GM18511 (cell line): Measurements from ENCODE around the gene DEAF1.
"Not testable (repeated sequence)": the region's sequence is repeated elsewhere in the genome, so short reads cannot be mapped to it uniquely, and the experiment has no call there.

Experiments
- ATAC-seq: cut with Tn5 transposase; IDR thresholded peaks from one replicate; pipeline ENCODE4 v1.9.1; 2021; ENCODE audit warnings: mild to moderate bottlenecking, moderate library complexity; ENCODE audit not compliant: unreplicated experiment

DEAF1 gene

GRCh38 chr11:680970-681369, 14.1 kb downstream of the DEAF1 start:
- no peak for ATAC-seq

GRCh38 chr11:680476-680875, 14.5 kb downstream of the DEAF1 start:
- ATAC-seq: no peak

DNA sequence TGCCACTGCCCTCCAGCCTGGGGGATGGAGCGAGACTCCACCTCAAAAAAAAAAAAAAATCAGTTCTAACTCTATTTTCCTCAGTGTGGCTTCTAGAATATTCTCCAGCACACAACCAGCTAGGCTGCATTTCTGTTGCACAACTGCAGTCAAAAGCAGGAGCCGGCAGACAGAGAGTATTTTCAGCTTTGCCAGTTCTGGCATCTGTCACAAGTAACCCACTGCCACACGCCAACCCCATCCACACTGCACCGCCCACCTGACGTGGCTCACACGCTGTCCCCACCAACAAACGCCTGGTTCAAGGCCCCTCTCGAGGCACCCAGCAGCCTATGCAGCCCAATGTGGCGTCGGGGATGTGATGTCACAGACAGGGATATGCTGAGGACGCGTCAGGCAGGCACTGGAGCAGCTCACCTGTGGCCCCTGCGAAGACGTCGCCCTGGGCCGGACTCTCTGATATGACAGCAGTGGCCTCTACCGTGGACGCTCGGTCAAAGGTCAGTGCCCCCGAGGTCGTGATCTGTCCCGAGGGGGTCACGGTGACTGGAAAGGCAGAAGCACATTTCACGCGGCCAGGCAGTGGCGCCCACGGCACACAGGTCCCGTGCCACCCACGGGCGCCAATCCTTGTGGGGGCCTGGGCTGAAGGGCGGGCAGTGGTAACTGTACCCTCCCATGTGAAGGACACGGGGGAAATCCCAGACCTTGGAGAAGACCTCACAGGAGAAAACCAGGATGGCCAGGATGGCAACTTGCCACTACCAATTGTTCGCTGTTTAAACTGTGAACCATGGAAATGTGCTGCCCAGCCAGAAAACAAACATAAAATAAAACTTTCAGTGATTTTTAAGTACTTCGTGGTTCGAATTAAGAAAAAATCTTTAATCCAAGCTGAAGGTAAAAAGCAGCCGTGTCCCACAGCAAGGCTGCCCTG, 15.5 kb downstream of the DEAF1 start:
- ATAC-seq: no peak

GRCh38 chr11:678297-678696, 16.7 kb downstream of the DEAF1 start:
- ATAC-seq: no peak

DNA sequence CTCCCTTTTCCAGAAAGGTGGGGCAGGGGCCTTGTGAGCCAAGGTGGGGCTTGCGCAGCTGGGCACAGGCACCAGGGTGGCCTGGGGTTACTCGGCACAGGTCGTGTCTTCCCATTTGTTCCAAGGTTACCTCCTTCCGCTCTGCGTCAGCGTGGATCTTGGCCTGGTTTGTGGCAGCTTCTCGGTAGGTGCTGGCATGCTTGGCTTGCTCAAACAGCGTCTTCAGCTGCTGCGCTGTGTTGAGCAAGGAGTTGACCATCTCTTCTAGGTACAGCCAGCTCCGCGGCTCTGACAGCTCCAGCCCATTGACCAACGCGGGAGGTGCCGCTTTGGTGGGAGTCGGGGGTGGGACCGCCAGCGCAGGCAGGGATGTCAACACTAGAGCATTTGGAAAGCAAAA, 20.6 kb downstream of the DEAF1 start:
- no peak for ATAC-seq

GRCh38 chr11:673866-674265, 21.2 kb downstream of the DEAF1 start:
- no peak for ATAC-seq

- no peak for ATAC-seq
Measured at GRCh38 chr11:665704-666281, 29.2 kb downstream of the DEAF1 start.

GRCh38 chr11:665062-665703, 29.8 kb downstream of the DEAF1 start:
- no peak for ATAC-seq

GRCh38 chr11:662689-663274, 32.2 kb downstream of the DEAF1 start:
- no peak for ATAC-seq

DNA sequence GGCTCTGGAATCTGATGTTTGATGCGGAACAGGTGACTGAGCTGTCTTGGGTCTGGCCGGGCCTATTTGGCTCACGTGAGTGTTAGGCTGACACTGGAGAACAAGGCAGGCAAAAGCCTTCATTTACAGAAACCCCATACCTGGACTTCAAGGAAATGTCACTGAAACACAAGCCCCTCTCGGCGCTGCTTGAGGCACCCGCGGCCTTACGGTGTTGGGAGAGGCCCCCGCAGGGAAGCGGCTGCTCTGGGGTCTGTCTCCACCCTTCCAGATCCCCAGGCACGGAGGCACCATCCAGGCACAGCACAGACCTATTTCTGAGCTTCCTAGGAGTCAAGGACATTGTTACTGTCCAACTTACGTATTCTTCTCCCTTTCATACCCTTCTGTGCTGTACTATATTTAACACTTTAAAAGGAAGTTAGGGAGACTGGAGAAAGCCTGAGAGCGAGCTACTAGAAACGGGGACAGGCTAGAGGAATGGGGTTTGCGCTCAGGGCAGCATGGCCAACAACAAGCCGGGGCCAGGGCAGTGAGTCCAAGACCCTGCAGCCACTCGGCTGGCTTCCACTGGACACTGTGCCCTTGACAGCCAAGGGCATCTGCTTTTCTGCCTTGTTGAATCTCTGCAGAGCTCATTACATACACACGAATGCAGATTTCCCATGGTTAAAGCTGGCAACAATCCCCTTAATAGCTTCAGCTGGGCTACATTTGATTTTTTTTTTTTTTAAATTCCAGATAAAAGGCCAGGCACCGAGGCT, 34.2 kb downstream of the DEAF1 start:
- no peak for ATAC-seq

GRCh38 chr11:660281-660680, 34.7 kb downstream of the DEAF1 start:
- no peak for ATAC-seq

DNA sequence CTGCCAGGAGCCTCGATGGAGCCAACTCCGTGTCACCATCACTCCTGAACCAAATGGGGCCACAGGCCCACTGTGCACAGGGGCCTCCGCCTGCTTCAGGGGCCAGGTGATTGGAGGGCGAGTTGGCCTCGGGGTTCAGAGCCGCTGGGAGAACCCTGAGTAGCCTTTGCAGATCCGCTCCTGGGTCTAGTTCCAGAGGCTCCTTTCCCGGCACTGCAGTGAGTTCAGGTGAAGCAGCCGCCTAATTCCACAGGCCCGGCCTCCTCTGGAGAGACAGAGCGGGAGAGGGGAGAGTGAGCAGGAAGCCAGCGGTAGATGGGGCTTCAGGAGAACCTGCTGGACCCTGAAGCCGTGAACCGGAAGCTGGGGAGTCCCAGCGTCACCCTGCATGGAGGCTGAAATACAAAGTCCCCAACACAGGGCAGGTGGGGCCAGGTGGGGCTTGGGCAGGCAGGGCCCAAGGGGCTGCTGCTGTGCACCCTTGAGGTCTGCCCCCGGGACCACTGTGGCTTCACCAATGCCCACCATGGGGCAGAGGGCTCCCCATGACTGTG, 35.4 kb downstream of the DEAF1 start:
- ATAC-seq: no peak

GRCh38 chr11:657691-658126, 37.3 kb downstream of the DEAF1 start:
- ATAC-seq: no peak

GRCh38 chr11:656866-657265, 38.2 kb downstream of the DEAF1 start:
- ATAC-seq: no peak

DNA sequence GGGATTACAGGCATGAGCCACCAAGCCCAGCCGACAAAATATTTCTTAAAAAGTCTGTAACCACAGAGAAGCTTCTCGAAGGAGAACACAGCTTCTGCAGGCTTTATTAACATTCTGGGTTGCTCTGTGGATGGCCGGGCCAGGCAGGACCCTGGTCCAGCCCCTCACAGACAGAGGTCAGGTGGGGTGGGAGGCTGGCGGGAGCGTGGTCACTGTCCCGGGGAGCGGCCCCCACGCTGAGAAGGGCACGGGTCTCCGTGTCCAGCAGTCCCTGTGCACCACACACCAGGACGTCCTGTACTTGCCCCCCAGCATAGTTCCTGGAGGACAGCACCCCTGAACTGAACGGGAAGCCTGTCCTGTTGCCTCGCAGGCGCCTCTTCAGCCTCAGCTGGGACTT, 38.6 kb downstream of the DEAF1 start:
- no peak for ATAC-seq

- ATAC-seq: no peak
Measured at GRCh38 chr11:655036-655726, 39.8 kb downstream of the DEAF1 start.

DNA sequence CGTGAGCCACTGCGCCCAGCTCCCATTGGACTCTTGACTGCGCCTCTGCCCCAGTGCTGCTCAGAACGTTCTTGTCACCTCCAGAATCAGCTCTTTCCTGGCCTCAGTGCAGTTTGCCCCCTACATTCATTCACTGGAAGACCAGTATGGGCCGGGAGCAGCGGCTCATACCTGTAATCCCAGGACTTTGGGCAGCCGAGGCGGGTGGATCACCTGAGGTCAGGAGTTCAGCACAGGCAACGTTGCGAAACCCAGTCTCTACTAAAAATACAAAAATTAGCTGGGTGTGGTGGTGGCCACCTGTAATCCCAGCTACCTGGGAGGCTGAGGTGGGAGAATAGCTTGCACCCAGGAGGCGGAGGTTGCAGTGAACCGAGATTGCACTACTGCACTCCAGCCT, 40.6 kb downstream of the DEAF1 start:
- ATAC-seq: not testable (repeated sequence)

- no peak for ATAC-seq
Measured at GRCh38 chr11:653837-654236, 41.2 kb downstream of the DEAF1 start.

DNA sequence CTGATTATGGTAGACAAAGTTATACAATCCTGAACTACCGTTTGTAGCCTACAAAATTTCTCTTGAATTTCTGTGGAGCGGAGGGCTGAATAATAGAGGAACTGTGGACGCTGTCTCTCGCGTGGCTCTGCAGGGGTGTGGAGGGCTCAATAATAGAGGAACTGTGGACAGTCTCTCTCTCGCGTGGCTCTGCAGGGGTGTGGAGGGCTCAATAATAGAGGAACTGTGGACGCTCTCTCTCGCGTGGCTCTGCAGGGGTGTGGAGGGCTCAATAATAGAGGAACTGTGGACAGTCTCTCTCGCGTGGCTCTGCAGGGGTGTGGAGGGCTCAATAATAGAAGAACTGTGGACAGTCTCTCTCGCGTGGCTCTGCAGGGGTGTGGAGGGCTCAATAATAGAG, 41.9 kb downstream of the DEAF1 start:
- ATAC-seq: not testable (repeated sequence)

GRCh38 chr11:650482-650881, 44.5 kb downstream of the DEAF1 start:
- ATAC-seq: no peak
